DND-41 (cell line): Measurements from ENCODE around the gene EPAS1.

Experiments used
- ATAC-seq: fragments of 200-7000 bp; cut with Tn5 transposase; 3 replicates; pipeline ENCODE4 v1.9.1; 2021; ENCODE audit warnings: low read depth; ENCODE audit not compliant: insufficient read depth
- DNase-seq: peaks from one replicate; pipeline ENCODE4 v3.0.0-alpha.2; 2020
- H2AFZ ChIP-seq: 2 replicates; pipeline ENCODE4 v1.6.0; 2012; ENCODE audit warnings: low read depth, low read length
- H3K27ac ChIP-seq: 2 replicates; pipeline ENCODE4 v1.5.1; 2012; ENCODE audit warnings: low read length, inconsistent platforms
- H3K27me3 ChIP-seq: fragments of 200-600 bp; sonication (generic); 2 replicates; pipeline ENCODE4 v1.6.0; 2012; ENCODE audit warnings: low read length, mild to moderate bottlenecking, inconsistent platforms; ENCODE audit not compliant: insufficient read depth, poor library complexity
- H3K36me3 ChIP-seq: 2 replicates; pipeline ENCODE4 v1.5.1; 2012; ENCODE audit warnings: low read length, inconsistent platforms; ENCODE audit not compliant: insufficient read depth
- H3K4me1 ChIP-seq: 2 replicates; pipeline ENCODE4 v1.5.1; 2012; ENCODE audit warnings: mild to moderate bottlenecking, low read length; ENCODE audit not compliant: insufficient read depth
- H3K4me2 ChIP-seq: 2 replicates; pipeline ENCODE4 v1.6.0; 2012; ENCODE audit warnings: mild to moderate bottlenecking, moderate library complexity, low read length, inconsistent platforms; ENCODE audit not compliant: insufficient read depth
- H3K4me3 ChIP-seq, 2 experiments: fragments of 200-600 bp in 1 of 2; shearing (Covaris generic) in 1 of 2; 2 replicates each; pipeline ENCODE4 v1.5.1; 2012 to 2016; ENCODE audit warnings: inconsistent platforms in 2 of 2, low read length in 2 of 2, mild to moderate bottlenecking in 2 of 2, low read depth in 1 of 2, moderate library complexity in 1 of 2
- H3K79me2 ChIP-seq: 2 replicates; pipeline ENCODE4 v1.6.0; 2012; ENCODE audit warnings: low read length, inconsistent platforms; ENCODE audit not compliant: insufficient read depth
- H3K9ac ChIP-seq: 2 replicates; pipeline ENCODE4 v1.6.0; 2012; ENCODE audit warnings: low read depth, mild to moderate bottlenecking, inconsistent platforms, low read length, moderate library complexity
- H3K9me3 ChIP-seq: 2 replicates; pipeline ENCODE4 v1.5.1; 2012; ENCODE audit warnings: low read length, moderate library complexity, mild to moderate bottlenecking, inconsistent platforms; ENCODE audit not compliant: insufficient read depth, severe bottlenecking
- H4K20me1 ChIP-seq: 2 replicates; pipeline ENCODE4 v1.6.0; 2012; ENCODE audit warnings: low read length; ENCODE audit not compliant: insufficient read depth
- EZH2 ChIP-seq: IDR thresholded peaks from 3 replicates; pipeline ENCODE4 v1.6.1; 2012; ENCODE audit warnings: borderline replicate concordance, low read depth, mild to moderate bottlenecking, moderate library complexity, low read length, inconsistent platforms; ENCODE audit not compliant: severe bottlenecking
- TF ChIP-seq, protein P1 (sequence below): IDR thresholded peaks from 2 replicates; pipeline ENCODE4 v1.5.1; 2012; ENCODE audit warnings: borderline replicate concordance, low read length, moderate library complexity, mild to moderate bottlenecking; ENCODE audit not compliant: poor library complexity, severe bottlenecking; ENCODE audit errors: extremely low read depth

The EPAS1 gene

GRCh38 chr2:46345775-46346174 lies 48.6 kb downstream of the EPAS1 start:
- no peak overlapping the region for H3K4me3 ChIP-seq
- H4K20me1 ChIP-seq = no peaks in the 10 kb centered on the region
- no peak overlapping the region for H3K4me2 ChIP-seq
- H3K36me3 ChIP-seq = no peaks in the 10 kb centered on the region
- TF ChIP-seq, protein P1, sequence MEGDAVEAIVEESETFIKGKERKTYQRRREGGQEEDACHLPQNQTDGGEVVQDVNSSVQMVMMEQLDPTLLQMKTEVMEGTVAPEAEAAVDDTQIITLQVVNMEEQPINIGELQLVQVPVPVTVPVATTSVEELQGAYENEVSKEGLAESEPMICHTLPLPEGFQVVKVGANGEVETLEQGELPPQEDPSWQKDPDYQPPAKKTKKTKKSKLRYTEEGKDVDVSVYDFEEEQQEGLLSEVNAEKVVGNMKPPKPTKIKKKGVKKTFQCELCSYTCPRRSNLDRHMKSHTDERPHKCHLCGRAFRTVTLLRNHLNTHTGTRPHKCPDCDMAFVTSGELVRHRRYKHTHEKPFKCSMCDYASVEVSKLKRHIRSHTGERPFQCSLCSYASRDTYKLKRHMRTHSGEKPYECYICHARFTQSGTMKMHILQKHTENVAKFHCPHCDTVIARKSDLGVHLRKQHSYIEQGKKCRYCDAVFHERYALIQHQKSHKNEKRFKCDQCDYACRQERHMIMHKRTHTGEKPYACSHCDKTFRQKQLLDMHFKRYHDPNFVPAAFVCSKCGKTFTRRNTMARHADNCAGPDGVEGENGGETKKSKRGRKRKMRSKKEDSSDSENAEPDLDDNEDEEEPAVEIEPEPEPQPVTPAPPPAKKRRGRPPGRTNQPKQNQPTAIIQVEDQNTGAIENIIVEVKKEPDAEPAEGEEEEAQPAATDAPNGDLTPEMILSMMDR = no peak
- no peak for TF ChIP-seq EZH2
- peaks cover 24% of the 10 kb centered on the region for H3K4me1 ChIP-seq
- ATAC-seq (no peak), DNase-seq (no peak)
- no peak overlapping the region for H3K9ac ChIP-seq
- H3K79me2 ChIP-seq = no peaks in the 10 kb centered on the region
- no peak overlapping the region for H2AFZ ChIP-seq
- H3K9me3 ChIP-seq = no peaks in the 10 kb centered on the region
- H3K27ac ChIP-seq = no peak overlapping the region
- no peaks in the 10 kb centered on the region for H3K27me3 ChIP-seq

- Histone ChIP-seq H4K20me1 (no peaks in the 10 kb centered on the region), H3K27ac (no peak overlapping the region), H3K27me3 (no peaks in the 10 kb centered on the region), H2AFZ (no peak overlapping the region), H3K4me2 (no peak overlapping the region), H3K4me3 (no peak overlapping the region), H3K36me3 (no peaks in the 10 kb centered on the region), H3K9ac (no peak overlapping the region), H3K79me2 (no peaks in the 10 kb centered on the region), H3K9me3 (no peaks in the 10 kb centered on the region), H3K4me1 (peaks cover 33% of the 10 kb centered on the region)
- ATAC-seq (no peak), DNase-seq (no peak)
- TF ChIP-seq, protein P1 = no peak
- TF ChIP-seq EZH2 = no peak
Measured at GRCh38 chr2:46346719-46347118, 49.5 kb downstream of the EPAS1 start.

DNA sequence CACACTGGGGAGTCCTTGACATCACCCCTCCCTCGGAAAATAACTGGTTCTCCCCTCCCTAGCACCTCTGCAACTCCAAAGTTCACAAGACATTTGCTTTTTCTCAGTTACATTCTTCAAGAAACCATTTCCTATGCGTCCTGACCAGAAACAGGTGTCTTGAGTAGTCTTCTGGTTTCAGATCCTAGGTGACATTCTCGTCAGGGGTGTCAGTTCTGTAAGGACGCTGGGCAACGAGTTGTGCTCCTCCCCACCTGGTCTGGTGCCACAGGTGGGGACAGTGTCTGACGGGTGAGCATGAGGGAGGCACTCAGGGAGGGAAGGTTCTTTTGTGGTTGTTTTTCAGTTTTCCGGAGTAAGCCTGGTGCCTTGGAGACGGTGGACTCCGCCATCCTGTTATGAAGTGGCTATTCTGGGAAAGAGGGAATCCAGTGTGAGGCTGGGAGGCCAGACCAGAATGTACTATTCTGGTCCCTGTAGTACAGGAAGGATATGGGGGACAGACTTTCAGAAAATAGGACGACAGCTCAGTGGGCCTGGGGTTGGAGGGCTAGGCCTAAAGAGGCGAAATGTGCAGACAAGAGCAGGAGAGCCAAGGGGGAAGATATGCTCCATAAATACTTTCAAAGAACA lies 50.6 kb downstream of the EPAS1 start:
- no peaks in the 10 kb centered on the region for H3K9me3 ChIP-seq
- H3K9ac ChIP-seq = no peak overlapping the region
- no peaks in the 10 kb centered on the region for H3K79me2 ChIP-seq
- no peak overlapping the region for H3K27ac ChIP-seq
- H4K20me1 ChIP-seq = no peaks in the 10 kb centered on the region
- peaks cover 43% of the 10 kb centered on the region for H3K4me1 ChIP-seq
- H2AFZ ChIP-seq = no peak overlapping the region
- TF ChIP-seq, protein P1 = no peak
- TF ChIP-seq EZH2 = no peak
- no peaks in the 10 kb centered on the region for H3K27me3 ChIP-seq
- DNase-seq = no peak
- H3K4me3 ChIP-seq = no peak overlapping the region
- no peak for ATAC-seq
- no peak overlapping the region for H3K4me2 ChIP-seq
- H3K36me3 ChIP-seq = no peaks in the 10 kb centered on the region

DNA sequence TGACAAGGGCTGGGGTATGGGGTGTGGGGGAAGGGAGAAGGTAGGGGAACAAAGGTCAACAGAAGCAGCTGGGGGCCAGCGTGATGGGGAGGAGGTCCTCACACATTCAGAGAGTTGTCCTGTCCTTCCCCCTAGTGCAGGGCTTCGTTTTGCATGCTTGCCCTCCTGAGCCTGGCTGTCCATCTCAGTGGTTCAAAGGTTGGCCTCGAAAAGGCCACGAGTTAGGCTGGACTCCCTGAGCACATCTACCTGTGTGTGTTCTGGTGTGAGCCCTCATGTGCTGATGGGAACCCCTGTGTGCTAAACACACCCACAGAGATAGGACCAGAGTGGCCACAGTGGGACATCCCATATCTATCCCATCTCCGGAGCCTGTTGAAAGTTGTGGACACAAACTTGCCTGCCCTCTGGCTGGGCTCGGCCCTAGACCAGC lies 51.9 kb downstream of the EPAS1 start:
- no peak overlapping the region for H3K9ac ChIP-seq
- H3K27ac ChIP-seq = peak overlapping the region; percentile 95
- peak overlapping the region; percentile 62; the same call in 1 of the 2 replicates for H3K4me2 ChIP-seq
- ATAC-seq (no peak), DNase-seq (no peak)
- no peaks in the 10 kb centered on the region for H3K36me3 ChIP-seq
- H3K79me2 ChIP-seq = no peaks in the 10 kb centered on the region
- H3K4me3 ChIP-seq = no peak overlapping the region
- H3K27me3 ChIP-seq = no peaks in the 10 kb centered on the region
- no peaks in the 10 kb centered on the region for H3K9me3 ChIP-seq
- H3K4me1 ChIP-seq = peaks cover 50% of the 10 kb centered on the region
- TF ChIP-seq, protein P1 = no peak
- TF ChIP-seq EZH2 = no peak
- H4K20me1 ChIP-seq = no peaks in the 10 kb centered on the region
- no peak overlapping the region for H2AFZ ChIP-seq
